ENCODE data around the gene OR52I1. TPM values are rescaled to one million over a fixed set of nuclear protein-coding genes. Genes with fewer than 3 reads are reported as not detected.

The OR52I1 gene
- total RNA-seq, 3 donors from 2014 or later (not counting 1 experiment from before 2014, with no cell fraction given), result not detected

- Histone ChIP-seq H3K4me3 (ENCODE audit: low read length) (no peak overlapping the region), H3K9me3 (ENCODE audit: control insufficient read depth, insufficient read depth, low read length) (no peaks in the 10 kb centered on the region), H3K4me1 (ENCODE audit: control insufficient read depth, insufficient read depth, low read length) (peaks cover 12% of the 10 kb centered on the region), H3K27me3 (ENCODE audit: control insufficient read depth, insufficient read depth, low read length) (no peaks in the 10 kb centered on the region), H3K27ac (ENCODE audit: low read length) (no peak overlapping the region), H3K36me3 (ENCODE audit: control insufficient read depth, insufficient read depth, low read length) (peaks cover 43% of the 10 kb centered on the region)
- no peak for TF ChIP-seq CTCF (IDR thresholded peaks at IDR 0.05)
- intact Hi-C loops (cut with micrococcal nuclease), result loop anchor here (10.0 kb wide), 1 partner anchor 1080 kb away; the partner anchor contains the start of genes TRIM22 and TRIM5
- DNase-seq, result no peak
- Mint-ChIP-seq H3K9me3 (peaks cover 0 to 2% of the 10 kb centered on the region in 2 donors), H3K27me3 (ENCODE audit: low read depth in 2 of 2) (no peaks in the 10 kb centered on the region), H3K4me1 (peaks cover 47 to 53% of the 10 kb centered on the region in 2 donors), H3K4me3 (no peak overlapping the region), H3K36me3 (peaks cover 32% of the 10 kb centered on the region), H3K27ac (no peak overlapping the region)
- WGBS (ENCODE audit: insufficient coverage), result 96% methylated on average over 4 of the region's 4 CpGs
- ATAC-seq, result no peak
These were observed 11.2 kb downstream of the OR52I1 start for GRCh38 chr11:4605057-4605456.

GRCh38 chr11:4606231-4607015, 12.6 kb downstream of the OR52I1 start:
- H3K27ac Mint-ChIP-seq, result peak overlapping the region; percentile 88 to 90

DNA sequence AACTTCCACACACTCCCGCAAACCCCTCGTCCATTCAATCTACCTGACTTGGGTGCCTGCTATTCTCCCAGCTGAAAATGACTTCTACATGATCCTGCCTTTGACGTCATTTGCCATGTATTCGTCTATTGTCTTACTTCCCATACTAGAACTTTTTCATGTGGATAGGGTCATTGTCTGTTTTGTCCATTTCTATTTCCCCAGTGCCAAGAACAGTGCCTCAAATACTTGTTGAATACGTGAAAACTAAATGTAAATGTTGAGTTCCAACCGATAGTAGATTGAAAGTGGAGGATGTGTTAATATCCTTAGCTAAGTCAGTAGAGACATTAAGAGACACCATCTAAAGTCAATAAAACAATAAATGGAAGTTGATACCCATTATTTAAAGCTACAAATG, 13.3 kb downstream of the OR52I1 start:
- Mint-ChIP-seq H3K27me3 (ENCODE audit: low read depth in 2 of 2) (no peaks in the 10 kb centered on the region), H3K9me3 (peaks cover 0 to 2% of the 10 kb centered on the region in 2 donors), H3K4me1 (peaks cover 53 to 59% of the 10 kb centered on the region in 2 donors), H3K27ac (peak overlapping the region; percentile 88 to 90), H3K36me3 (peaks cover 18% of the 10 kb centered on the region), H3K4me3 (peak overlapping the region; percentile 94)
- intact Hi-C loops (cut with micrococcal nuclease), result loop anchor here (10.0 kb wide), 1 partner anchor 1078 kb away; the partner anchor contains the start of genes TRIM22 and TRIM5
- Histone ChIP-seq H3K27me3 (ENCODE audit: control insufficient read depth, insufficient read depth, low read length) (no peaks in the 10 kb centered on the region), H3K4me3 (ENCODE audit: low read length) (peak overlapping the region; percentile 70), H3K9me3 (ENCODE audit: control insufficient read depth, insufficient read depth, low read length) (no peaks in the 10 kb centered on the region), H3K27ac (ENCODE audit: low read length) (no peak overlapping the region), H3K4me1 (ENCODE audit: control insufficient read depth, insufficient read depth, low read length) (peaks cover 15% of the 10 kb centered on the region), H3K36me3 (ENCODE audit: control insufficient read depth, insufficient read depth, low read length) (peaks cover 24% of the 10 kb centered on the region)
- WGBS (ENCODE audit: insufficient coverage), result 37% methylated on average over 2 of the region's 6 CpGs
- ATAC-seq (no peak), DNase-seq (peak in 1 of 2 donors; percentile 6)
- TF ChIP-seq CTCF (IDR thresholded peaks at IDR 0.05), result no peak

More at GRCh38 chr11:4606231-4607015, 12.6 kb downstream of the OR52I1 start:
- peaks cover 54 to 60% of the 10 kb centered on the region in 2 donors for H3K4me1 Mint-ChIP-seq
- no peak for ATAC-seq
- DNase-seq, result peak in 1 of 2 donors; percentile 4
- H3K36me3 Mint-ChIP-seq, result peaks cover 25% of the 10 kb centered on the region
- Histone ChIP-seq H3K27ac (ENCODE audit: low read length) (no peak overlapping the region), H3K4me1 (ENCODE audit: control insufficient read depth, insufficient read depth, low read length) (peaks cover 15% of the 10 kb centered on the region), H3K36me3 (ENCODE audit: control insufficient read depth, insufficient read depth, low read length) (peaks cover 31% of the 10 kb centered on the region), H3K27me3 (ENCODE audit: control insufficient read depth, insufficient read depth, low read length) (no peaks in the 10 kb centered on the region), H3K4me3 (ENCODE audit: low read length) (no peak overlapping the region), H3K9me3 (ENCODE audit: control insufficient read depth, insufficient read depth, low read length) (no peaks in the 10 kb centered on the region)
- WGBS (ENCODE audit: insufficient coverage), result 19% methylated on average over 1 of the region's 1 CpG
- intact Hi-C loops (cut with micrococcal nuclease), result loop anchor here (10.0 kb wide), 1 partner anchor 1078 kb away; the partner anchor contains the start of genes TRIM22 and TRIM5
- no peak for TF ChIP-seq CTCF (IDR thresholded peaks at IDR 0.05)
- H3K4me3 Mint-ChIP-seq, result peak overlapping the region; percentile 94
- H3K27me3 Mint-ChIP-seq (ENCODE audit: low read depth in 2 of 2), result no peaks in the 10 kb centered on the region
- peaks cover 0 to 2% of the 10 kb centered on the region in 2 donors for H3K9me3 Mint-ChIP-seq
